H1 (cell line): ENCODE results near the gene GKN2. TPM values are rescaled to one million over a fixed set of nuclear protein-coding genes. Genes with fewer than 3 reads are reported as not detected.
A peak's percentile ranks its signal among the peaks of the same experiment; 100 is the strongest.

ENCODE experiments used
- CTCF ChIA-PET: fragments of 300-600 bp; sonication (Branson Sonifier 250); formaldehyde crosslinking; loops from one replicate; lab custom pipeline; 2021; ENCODE audit not compliant: partially characterized antibody; lab: Charles Lee
- POLR2A ChIA-PET: fragments of 300-600 bp; sonication (Branson Sonifier 250); formaldehyde crosslinking; loops from one replicate; lab custom pipeline; 2021; ENCODE audit warnings: inconsistent platforms; ENCODE audit not compliant: partially characterized antibody; lab: Charles Lee
- DNase-seq, 2 experiments: peaks; one replicate each; pipeline versions ENCODE4 v3.0.0 to v3.0.0-alpha.2; 2010 to 2022; ENCODE audit warnings: low spot score in 2 of 2, low read depth in 1 of 2, mixed read lengths in 1 of 2
- FAIRE-seq: peaks from 2 replicates; lab custom pipeline; 2011; peaks lifted over from hg19 to GRCh38; lab: Jason Lieb, UNC
- H2AFZ ChIP-seq: 2 replicates; pipeline ENCODE4 v1.8.1; 2012; ENCODE audit warnings: low read length, inconsistent platforms
- H2AK5ac ChIP-seq: 2 replicates; pipeline ENCODE4 v1.6.1; 2013; ENCODE audit warnings: low read depth, low read length
- H2BK120ac ChIP-seq: replicated peaks from 2 replicates; pipeline ENCODE3; 2013; ENCODE audit warnings: low read depth, low read length, inconsistent platforms
- H2BK12ac ChIP-seq: 2 replicates; pipeline ENCODE4 v1.6.1; 2013; ENCODE audit warnings: low read depth, low read length
- H2BK15ac ChIP-seq: 2 replicates; pipeline ENCODE4 v1.6.1; 2013; ENCODE audit warnings: low read length
- H2BK20ac ChIP-seq: 2 replicates; pipeline ENCODE4 v1.6.1; 2013; ENCODE audit warnings: low read length
- H2BK5ac ChIP-seq: 2 replicates; pipeline ENCODE4 v1.6.1; 2013; ENCODE audit warnings: low read depth, low read length
- H3K14ac ChIP-seq: 2 replicates; pipeline ENCODE4 v1.6.1; 2013; ENCODE audit warnings: inconsistent platforms; ENCODE audit not compliant: insufficient read length
- H3K18ac ChIP-seq: 2 replicates; pipeline ENCODE4 v1.6.1; 2013; ENCODE audit warnings: low read length; ENCODE audit errors: extremely low read depth
- H3K23ac ChIP-seq: 2 replicates; pipeline ENCODE4 v1.6.1; 2013; ENCODE audit warnings: inconsistent platforms; ENCODE audit not compliant: insufficient read length
- H3K23me2 ChIP-seq: 2 replicates; pipeline ENCODE4 v1.6.1; 2013; ENCODE audit warnings: low read depth, low read length
- H3K27ac ChIP-seq: 2 replicates; pipeline ENCODE4 v1.6.1; 2011; ENCODE audit warnings: low read depth, low read length, inconsistent platforms
- H3K27me3 ChIP-seq, 4 experiments: replicated peaks in 1 of 4; 1 replicate in 1 of 4; 2 replicates in 3 of 4; pipeline versions ENCODE4 v1.6.1 to v1.8.1; 2011 to 2013; ENCODE audit warnings: low read length in 3 of 4, mild to moderate bottlenecking in 3 of 4, inconsistent platforms in 2 of 4, mixed read lengths in 2 of 4, moderate library complexity in 1 of 4; ENCODE audit not compliant: control insufficient read depth in 3 of 4, insufficient read depth in 3 of 4; ENCODE audit errors: extremely low read depth in 1 of 4
- H3K36me3 ChIP-seq, 4 experiments: 2 replicates each; pipeline versions ENCODE4 v1.6.1 to v1.8.1; 2011 to 2013; ENCODE audit warnings: mild to moderate bottlenecking in 4 of 4, low read length in 3 of 4, moderate library complexity in 2 of 4, control low read depth in 1 of 4, inconsistent platforms in 1 of 4; ENCODE audit not compliant: insufficient read depth in 4 of 4, control insufficient read depth in 2 of 4
- H3K4ac ChIP-seq: replicated peaks from 2 replicates; pipeline ENCODE3; 2013; ENCODE audit warnings: low read length, low read depth, mixed read lengths, inconsistent platforms; ENCODE audit not compliant: insufficient read length
- H3K4me1 ChIP-seq, 4 experiments: replicated peaks in 1 of 4; 1 replicate in 1 of 4; 2 replicates in 3 of 4; pipeline versions ENCODE4 v1.6.1 to v1.8.1; 2011 to 2013; ENCODE audit warnings: low read length in 3 of 4, inconsistent platforms in 2 of 4, mixed read lengths in 1 of 4; ENCODE audit not compliant: insufficient read depth in 4 of 4, control insufficient read depth in 3 of 4
- H3K4me2 ChIP-seq, 2 experiments: 2 replicates each; pipeline versions ENCODE4 v1.6.1 to v1.8.1; 2011 to 2013; ENCODE audit warnings: low read depth in 2 of 2, low read length in 2 of 2, control low read depth in 1 of 2, inconsistent platforms in 1 of 2, mild to moderate bottlenecking in 1 of 2; ENCODE audit not compliant: insufficient read depth in 1 of 2
- H3K4me3 ChIP-seq, 4 experiments: fragments of 200-600, 300-600 bp in 1 of 4; sonication (generic), shearing (Covaris generic), sonication (Bioruptor Twin) in 1 of 4; 2 replicates each; pipeline versions ENCODE4 v1.5.1 to v1.8.1; 2011 to 2016; ENCODE audit warnings: low read length in 4 of 4, low read depth in 3 of 4, control low read depth in 2 of 4, inconsistent platforms in 2 of 4, mild to moderate bottlenecking in 2 of 4, mixed read lengths in 1 of 4, moderate library complexity in 1 of 4; ENCODE audit not compliant: insufficient read depth in 2 of 4; ENCODE audit errors: extremely low read depth in 1 of 4
- H3K56ac ChIP-seq: replicated peaks from 2 replicates; pipeline ENCODE3; 2013; ENCODE audit warnings: low read depth, mild to moderate bottlenecking, mixed read lengths, low read length, inconsistent platforms; ENCODE audit not compliant: insufficient read length
- H3K79me1 ChIP-seq: 2 replicates; pipeline ENCODE4 v1.6.1; 2013; ENCODE audit warnings: low read depth, low read length, control low read depth
- H3K79me2 ChIP-seq, 2 experiments: 2 replicates each; pipeline versions ENCODE4 v1.6.1 to v1.8.1; 2012 to 2013; ENCODE audit warnings: low read length in 2 of 2, mild to moderate bottlenecking in 2 of 2, inconsistent platforms in 1 of 2; ENCODE audit not compliant: insufficient read depth in 2 of 2, control insufficient read depth in 1 of 2
- H3K9ac ChIP-seq, 4 experiments: replicated peaks in 1 of 4; 1 replicate in 1 of 4; 2 replicates in 3 of 4; pipeline versions ENCODE4 v1.6.1 to v1.8.1; 2011 to 2013; ENCODE audit warnings: low read depth in 3 of 4, low read length in 3 of 4, control low read depth in 2 of 4, mild to moderate bottlenecking in 2 of 4, moderate library complexity in 2 of 4, inconsistent platforms in 1 of 4; ENCODE audit errors: extremely low read depth in 1 of 4
- H3K9me3 ChIP-seq, 2 experiments: 2 replicates each; pipeline versions ENCODE4 v1.6.1 to v1.8.1; 2012 to 2013; ENCODE audit warnings: mild to moderate bottlenecking in 2 of 2, moderate library complexity in 2 of 2, control low read depth in 1 of 2, inconsistent platforms in 1 of 2, low read depth in 1 of 2, low read length in 1 of 2, mixed read lengths in 1 of 2; ENCODE audit not compliant: insufficient read depth in 2 of 2
- H4K20me1 ChIP-seq, 2 experiments: replicated peaks in 1 of 2; 2 replicates each; pipeline versions ENCODE3 to v1.8.1; 2011 to 2013; ENCODE audit warnings: inconsistent platforms in 2 of 2, low read length in 2 of 2, mild to moderate bottlenecking in 1 of 2; ENCODE audit not compliant: insufficient read depth in 2 of 2, control insufficient read depth in 1 of 2
- H4K5ac ChIP-seq: 2 replicates; pipeline ENCODE4 v1.6.1; 2013; ENCODE audit warnings: low read length, low read depth, mixed read lengths, inconsistent platforms; ENCODE audit not compliant: insufficient read length
- H4K8ac ChIP-seq: 2 replicates; pipeline ENCODE4 v1.8.0; 2013; ENCODE audit warnings: mild to moderate bottlenecking, moderate library complexity, low read length, inconsistent platforms; ENCODE audit not compliant: insufficient read depth; ENCODE audit errors: extremely low read depth
- H4K91ac ChIP-seq: replicated peaks from 2 replicates; pipeline ENCODE3; 2013; ENCODE audit warnings: low read length, mixed read lengths, inconsistent platforms; ENCODE audit not compliant: insufficient read length
- ASH2L ChIP-seq: fragments of 200-600, 300-600 bp; sonication (generic); IDR thresholded peaks from one replicate; pipeline ENCODE4 v1.7.1; 2017; ENCODE audit warnings: low read length
- CREB1 ChIP-seq: IDR thresholded peaks from 2 replicates; pipeline ENCODE4 v1.6.1; 2012; ENCODE audit warnings: inconsistent platforms
- NANOG ChIP-seq: IDR thresholded peaks from 2 replicates; pipeline ENCODE4 v1.6.1; 2011; ENCODE audit warnings: low read length, low read depth, mild to moderate bottlenecking, inconsistent platforms; ENCODE audit not compliant: insufficient read depth, poor library complexity, severe bottlenecking
- WGBS, 2 experiments: shearing (Covaris generic) in 1 of 2; methylation state at CpG; one replicate each; pipeline versions ENCODE4 v1.1.6 to v1.1.7; 2013 to 2015; ENCODE audit warnings: low lambda C conversion rate in 2 of 2, mixed read lengths in 2 of 2, inconsistent platforms in 1 of 2, low coverage in 1 of 2, missing lambda C conversion rate in 1 of 2; ENCODE audit not compliant: insufficient replicate concordance in 2 of 2, insufficient coverage in 1 of 2, insufficient read length in 1 of 2; ENCODE audit errors: extremely low coverage in 1 of 2, missing lambda C conversion rate in 1 of 2; 5-methylcytosine and 5-hydroxymethylcytosine counted together
- polyA plus RNA-seq, 7 experiments: library from polyadenylated mRNA; depleted of rRNA in 3 of 7; stranded (reverse) in 5 of 7; unstranded in 2 of 7; fragments of >200 nt in 5 of 7; fragments of 200-250 nt in 2 of 7; gene quantifications; 1 replicate in 5 of 7; 2 replicates in 1 of 7; 4 replicates in 1 of 7; pipeline versions ENCODE4 v1.2.1 to v1.2.3, GENCODE V29; 2011 to 2013; ENCODE audit warnings: missing spikeins in 2 of 7, mixed read lengths in 2 of 7
- total RNA-seq: library from RNA; stranded (reverse); fragmentation: NEBNext Ultra II Directional; extraction: Animal tissue kit (Norgen Biotek cat#: 25700); gene quantifications from 2 replicates; pipeline ENCODE4 v1.2.1, GENCODE V29; 2021

Gene GKN2
- total and polyA plus RNA-seq, 2 of the 8 experiments (the other 6 are each of a cell fraction or from before 2014, with no cell fraction given): not detected

GRCh38 chr2:68911246-68911645 lies 41.4 kb downstream of the GKN2 start:
- H3K9me3 ChIP-seq: no peaks in the 10 kb centered on the region
- no peak overlapping the region for H2BK120ac ChIP-seq
- H3K18ac ChIP-seq: no peak overlapping the region
- no peak overlapping the region for H3K14ac ChIP-seq
- H3K27me3 ChIP-seq: no peaks in the 10 kb centered on the region
- peak overlapping the region in 1 of 2 experiments; percentile 4; a peak in 1 of 4 replicates for H3K4me2 ChIP-seq
- ChIA-PET POLR2A (interaction anchor here (1.0 kb wide), 1 partner anchor 11 kb away, joined by 3 read pairs; no protein-coding TSS in a partner anchor), CTCF (interaction anchor here (0.9 to 5.0 kb wide), 7 partner anchors 13 to 194 kb away, joined by 3 to 54 read pairs (median 3); no protein-coding TSS in a partner anchor)
- no peak overlapping the region for H2BK5ac ChIP-seq
- no peak overlapping the region for H2AK5ac ChIP-seq
- H2BK12ac ChIP-seq: no peak overlapping the region
- H3K79me2 ChIP-seq: no peaks in the 10 kb centered on the region
- peaks cover 0 to 7% (median 4%) of the 10 kb centered on the region in 4 experiments; a peak in 4 of 7 replicates for H3K4me1 ChIP-seq
- H3K9ac ChIP-seq: no peak overlapping the region; a peak in 2 of 7 replicates
- H4K91ac ChIP-seq: no peak overlapping the region
- no peaks in the 10 kb centered on the region for H3K23me2 ChIP-seq
- H3K56ac ChIP-seq: no peak overlapping the region
- no peaks in the 10 kb centered on the region for H3K36me3 ChIP-seq
- no peaks in the 10 kb centered on the region for H3K79me1 ChIP-seq
- H3K27ac ChIP-seq: no peak overlapping the region
- DNase-seq: no peak
- no peak overlapping the region for H2BK15ac ChIP-seq
- TF ChIP-seq ASH2L (peak; percentile 63), NANOG (peak; percentile 30), CREB1 (no peak)
- TF ChIP-seq, all 59 proteins: peak for 2
- WGBS, 2 experiments: 70% methylated on average over 4 of the region's 4 CpGs; no CpG with 5 or more reads in 1 of the 2 experiments
- no peak for FAIRE-seq
- Histone ChIP-seq H4K5ac (no peak overlapping the region), H4K20me1 (no peaks in the 10 kb centered on the region), H2AFZ (0 out of 2 replicates have a peak overlapping the region, but pooled peaks have one; percentile 31), H3K4me3 (no peak overlapping the region), H2BK20ac (no peak overlapping the region; the same call in 1 of the 2 replicates), H3K4ac (no peak overlapping the region), H3K23ac (no peak overlapping the region), H4K8ac (no peak overlapping the region)
